GM21515 (cell line): ENCODE results near the gene XRN2.
"Not testable (repeated sequence)": the region's sequence is repeated elsewhere in the genome, so short reads cannot be mapped to it uniquely, and the experiment has no call there.

Experiments
- ATAC-seq: cut with Tn5 transposase; IDR thresholded peaks from one replicate; pipeline ENCODE4 v1.9.1; 2021; ENCODE audit not compliant: unreplicated experiment

XRN2 gene

DNA sequence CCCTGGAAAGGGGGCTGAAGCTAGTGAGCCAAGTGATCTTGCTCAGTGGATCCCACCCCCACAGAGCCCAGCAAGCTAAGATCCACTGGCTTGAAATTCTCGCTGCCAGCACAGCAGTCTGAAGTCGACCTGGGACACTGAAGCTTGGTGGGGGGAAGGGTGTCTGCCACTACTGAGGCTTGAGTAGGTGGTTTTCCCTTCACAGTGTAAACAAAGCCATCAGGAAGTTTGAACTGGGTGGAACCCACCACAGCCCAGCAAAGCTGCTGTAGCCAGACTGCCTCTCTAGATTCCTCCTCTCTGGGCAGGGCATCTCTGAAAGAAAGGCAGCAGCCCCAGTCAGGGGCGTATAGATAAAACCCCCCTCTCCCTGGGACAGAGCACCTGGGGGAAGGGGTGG lies 110.9 kb downstream of the XRN2 start:
- ATAC-seq: not testable (repeated sequence)

DNA sequence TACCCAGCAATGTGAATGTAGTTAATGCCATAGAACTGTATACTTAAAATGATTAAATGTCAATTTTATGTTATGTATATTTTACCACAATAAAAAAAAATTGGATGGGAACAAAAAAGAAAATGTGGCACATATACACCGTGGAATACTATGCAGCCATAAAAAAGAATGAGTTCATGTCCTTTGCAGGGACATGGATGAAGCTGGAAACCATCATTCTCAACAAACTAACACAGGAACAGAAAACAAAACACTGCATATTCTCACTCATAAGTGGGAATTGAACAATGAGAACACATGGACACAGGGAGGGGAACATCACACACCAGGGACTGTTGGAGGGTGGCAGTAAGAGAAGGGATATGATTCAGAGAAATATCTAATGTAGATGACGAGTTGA lies 116.0 kb downstream of the XRN2 start:
- not testable (repeated sequence) for ATAC-seq

DNA sequence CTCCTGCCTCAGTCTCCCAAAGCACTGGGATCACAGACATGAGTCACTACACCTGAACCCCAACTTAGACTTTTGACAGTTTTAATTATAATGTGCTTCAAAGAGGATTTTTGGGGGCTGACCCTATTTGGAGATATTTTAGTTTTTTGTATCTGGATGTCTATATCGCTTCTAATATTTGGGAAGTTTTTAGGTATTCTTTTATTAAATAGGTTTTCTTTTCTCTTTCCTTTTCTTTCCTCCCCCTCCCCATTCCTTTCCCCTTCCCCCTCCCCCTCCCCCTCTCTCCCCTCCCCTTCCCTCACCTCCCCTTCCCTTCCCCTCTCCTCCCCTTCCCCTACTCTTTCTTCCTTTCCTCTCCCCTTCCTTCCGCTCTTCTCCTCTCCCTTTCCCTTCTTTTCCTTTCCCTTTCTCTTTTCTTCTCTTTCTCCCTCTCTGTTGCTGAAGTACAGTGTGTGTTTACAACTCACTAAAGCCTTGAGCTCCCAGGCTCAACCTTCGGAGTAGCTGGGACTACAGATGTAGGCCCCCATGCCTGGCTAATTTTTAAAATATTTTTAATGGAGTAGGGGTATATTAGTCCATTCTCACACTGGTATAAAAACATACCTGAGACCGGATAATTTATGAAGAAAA lies 118.6 kb downstream of the XRN2 start:
- no peak for ATAC-seq

DNA sequence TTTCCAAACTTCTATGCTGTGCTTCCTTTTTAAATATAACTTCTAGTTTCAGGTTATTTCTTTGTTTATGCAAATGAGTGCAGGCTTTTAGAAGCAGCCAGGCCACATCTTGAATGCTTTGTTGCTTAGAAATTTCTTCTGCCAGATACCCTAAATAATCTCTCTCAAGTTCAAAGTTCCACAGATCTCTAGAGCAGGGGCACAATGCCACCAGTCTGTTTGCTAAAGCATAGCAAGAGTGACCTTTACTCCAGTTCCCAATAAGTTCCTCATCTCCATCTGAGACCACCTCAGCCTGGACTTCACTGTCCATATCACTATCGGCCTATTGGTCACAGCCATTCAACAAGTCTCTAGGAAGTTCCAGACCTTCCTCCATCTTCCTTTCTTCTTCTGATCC lies 120.6 kb downstream of the XRN2 start:
- ATAC-seq: not testable (repeated sequence)

DNA sequence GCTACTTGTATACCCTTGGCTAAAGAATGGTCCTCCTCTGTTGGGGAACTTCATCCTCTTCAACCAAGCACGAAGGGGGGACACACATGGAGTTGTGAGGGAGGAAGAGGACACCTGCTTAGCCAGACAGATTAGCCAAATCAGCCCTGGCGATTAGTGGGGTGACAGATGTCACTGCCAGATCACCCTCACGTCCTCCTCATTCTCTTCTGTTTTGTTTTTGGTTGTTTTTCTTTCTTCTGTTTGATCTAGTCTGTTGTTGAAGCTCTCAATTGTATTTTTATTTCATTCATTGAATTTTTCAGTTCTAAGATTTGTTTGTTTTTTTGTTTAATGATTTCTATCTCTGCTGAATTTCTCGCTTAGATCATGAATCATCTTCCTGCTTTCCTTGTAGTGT lies 121.7 kb downstream of the XRN2 start:
- ATAC-seq: no peak

- ATAC-seq: no peak
These were observed 126.9 kb downstream of the XRN2 start for GRCh38 chr20:21430020-21430419.

- ATAC-seq: no peak
These were observed 129.8 kb downstream of the XRN2 start for GRCh38 chr20:21432911-21433310.

- no peak for ATAC-seq
These were observed 130.3 kb downstream of the XRN2 start for GRCh38 chr20:21433329-21433890.

DNA sequence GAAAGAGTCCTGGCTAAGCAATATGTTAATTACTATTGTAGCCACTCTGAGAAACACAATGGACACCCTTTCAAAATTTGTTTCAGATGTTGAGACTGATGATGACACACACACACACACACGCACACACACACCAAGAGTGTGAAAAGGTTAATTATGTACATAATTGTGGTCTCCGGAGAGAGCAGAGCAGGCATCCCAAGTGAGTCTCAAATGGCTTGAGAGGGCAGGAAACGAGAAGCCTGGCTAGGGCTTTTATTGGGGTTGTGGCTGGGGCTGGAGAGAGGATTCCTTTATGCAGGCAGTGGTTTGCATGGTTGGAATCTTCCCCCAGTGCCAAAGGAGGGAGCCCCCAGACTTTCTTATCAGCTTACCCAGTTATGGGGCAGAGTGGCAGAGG lies 132.4 kb downstream of the XRN2 start:
- no peak for ATAC-seq

- no peak for ATAC-seq
These were observed 133.1 kb downstream of the XRN2 start for GRCh38 chr20:21436205-21436604.

DNA sequence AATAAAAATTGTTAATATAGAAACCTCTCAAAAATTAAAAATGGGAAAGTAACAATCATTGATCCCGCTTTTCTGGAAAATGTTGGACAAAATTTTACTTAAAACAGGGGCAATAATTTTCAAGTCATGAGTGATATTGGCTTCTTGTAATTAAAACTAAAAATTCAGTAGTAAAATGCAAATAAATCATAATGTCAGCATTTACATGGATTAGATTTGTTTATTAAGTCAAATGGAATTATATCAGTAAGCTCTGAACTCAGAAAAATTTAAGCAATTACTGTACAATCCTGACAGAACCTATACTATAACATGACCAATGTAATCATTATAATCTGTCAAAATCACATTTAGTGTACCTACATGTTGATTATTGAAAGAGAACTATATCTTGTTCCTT lies 134.1 kb downstream of the XRN2 start:
- no peak for ATAC-seq

DNA sequence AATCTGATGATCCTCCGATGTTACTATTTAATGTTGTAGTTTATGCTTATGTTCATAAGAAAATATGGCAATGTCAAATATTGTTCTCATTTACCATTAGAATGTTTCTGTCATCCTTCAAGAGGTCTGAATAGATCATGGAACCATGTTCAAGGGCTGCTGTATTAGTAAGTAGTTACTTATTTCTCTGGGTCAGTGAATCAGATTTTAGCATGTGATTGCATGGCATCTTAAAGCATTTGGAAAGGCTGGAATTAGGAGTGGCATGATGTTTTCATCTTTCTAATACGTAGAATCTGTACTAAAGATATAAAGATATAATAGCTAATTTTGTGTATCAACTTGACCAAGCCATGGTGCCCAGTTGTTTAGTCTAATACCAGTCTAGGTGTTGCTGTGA lies 134.7 kb downstream of the XRN2 start:
- no peak for ATAC-seq
